GM12878 (cell line): Measurements from ENCODE around the gene RBM26. TPM values are rescaled to one million over a fixed set of nuclear protein-coding genes. Genes with fewer than 3 reads are reported as not detected.

ENCODE experiments used
- BCL3 ChIP-seq: IDR thresholded peaks from 2 replicates; pipeline ENCODE4 v1.6.1; 2011; ENCODE audit warnings: borderline replicate concordance, low read depth, mild to moderate bottlenecking, moderate library complexity, low read length; ENCODE audit not compliant: insufficient read depth, poor library complexity, severe bottlenecking
- CHD1 ChIP-seq: IDR thresholded peaks from 2 replicates; pipeline ENCODE4 v1.6.1; 2012; ENCODE audit warnings: low read depth, low read length, improper control_type of control experiment
- CREM ChIP-seq: IDR thresholded peaks from 2 replicates; pipeline ENCODE4 v1.6.1; 2014; ENCODE audit warnings: antibody characterized with exemption, low read depth
- EED ChIP-seq: sonication (generic); IDR thresholded peaks from 2 replicates; pipeline ENCODE4 v1.6.1; 2016; ENCODE audit warnings: antibody characterized with exemption, low read depth
- EP300 ChIP-seq, 2 experiments: fragments of 150-350 bp in 1 of 2; IDR thresholded peaks; 2 replicates each; pipeline ENCODE4 v1.6.1; 2011 to 2012; ENCODE audit warnings: low read depth in 2 of 2, low read length in 2 of 2, borderline replicate concordance in 1 of 2, improper control_type of control experiment in 1 of 2, inconsistent platforms in 1 of 2; ENCODE audit not compliant: control insufficient read depth in 1 of 2
- NFYB ChIP-seq: IDR thresholded peaks from 2 replicates; pipeline ENCODE4 v1.6.1; 2011; ENCODE audit warnings: low read depth, mild to moderate bottlenecking, low read length, improper control_type of control experiment, moderate library complexity; ENCODE audit not compliant: insufficient read depth
- SRF ChIP-seq, 2 experiments: IDR thresholded peaks; 2 replicates each; pipeline ENCODE4 v1.6.1; 2011; ENCODE audit warnings: low read depth in 2 of 2, low read length in 2 of 2, mild to moderate bottlenecking in 1 of 2, moderate library complexity in 1 of 2
- SUPT20H ChIP-seq: IDR thresholded peaks from 2 replicates; pipeline ENCODE4 v1.6.1; 2011; ENCODE audit warnings: low read depth, mild to moderate bottlenecking, low read length, moderate library complexity, borderline replicate concordance; ENCODE audit not compliant: control insufficient read depth
- TCF3 ChIP-seq: IDR thresholded peaks from 2 replicates; pipeline ENCODE4 v1.6.1; 2012; ENCODE audit warnings: low read depth, mild to moderate bottlenecking, low read length, borderline replicate concordance; ENCODE audit not compliant: insufficient read depth
- YY1 ChIP-seq: IDR thresholded peaks from 2 replicates; pipeline ENCODE4 v1.6.1; 2011; ENCODE audit warnings: low read depth, mild to moderate bottlenecking, low read length
- ZNF24 ChIP-seq: fragments of 450-650 bp; IDR thresholded peaks from 2 replicates; pipeline ENCODE4 v1.6.1; 2017; ENCODE audit warnings: antibody characterized with exemption, mild to moderate bottlenecking
- polyA plus RNA-seq, 11 experiments: library from polyadenylated mRNA; depleted of rRNA in 4 of 11; unstranded in 6 of 11; stranded (reverse) in 5 of 11; fragments of >200 nt; fragmentation: Nextera tagmentation in 4 of 11; fragmentation: Illumina TruSeq in 1 of 11; extraction: Ambion mirVana in 4 of 11; extraction: Trizol in 1 of 11; gene quantifications; 1 replicate in 1 of 11; 2 replicates in 10 of 11; pipeline versions ENCODE4 v1.2.1 to v1.2.3, GENCODE V29; 2011 to 2016; ENCODE audit warnings: inconsistent platforms in 2 of 11, missing spikeins in 2 of 11, low read depth in 1 of 11
- total RNA-seq, 4 experiments: library from RNA; depleted of rRNA in 3 of 4; stranded (reverse); fragments of >200 nt in 3 of 4; fragmentation: Illumina TruSeq in 1 of 4; extraction: Trizol in 1 of 4; gene quantifications; 2 replicates each; pipeline versions ENCODE4 v1.2.1 to v1.2.3, GENCODE V29; 2013 to 2021

RBM26 gene
- total and polyA plus RNA-seq, 10 of the 15 experiments (the other 5 are each of a cell fraction or from before 2014, with no cell fraction given): 17.6 to 71.3 (median 38.9) TPM

GRCh38 chr13:79385694-79386093, 20.4 kb downstream of the RBM26 start (continued):
- peak; percentile 68 to 81; a peak in 3 of 4 replicates for TF ChIP-seq EP300 (IDR thresholded peaks at IDR 0.05; ENCODE audit: borderline replicate concordance in 1 of 2, control insufficient read depth in 1 of 2, low read depth in 2 of 2, low read length in 2 of 2)
- TF ChIP-seq BCL3: peak; percentile 71
- TF ChIP-seq NFYB: no peak
- no peak for TF ChIP-seq SUPT20H
- TF ChIP-seq SRF (IDR thresholded peaks at IDR 0.05; ENCODE audit: low read depth in 2 of 2, low read length in 2 of 2): peak; percentile 79 to 96
- peak; percentile 94 for TF ChIP-seq EED
- TF ChIP-seq CREM: peak; percentile 71; the same call in 1 of the 2 replicates
- no peak for TF ChIP-seq CHD1
- 0 out of 2 replicates have a peak, but pooled peaks have one; percentile 17 for TF ChIP-seq TCF3
- TF ChIP-seq YY1: peak; percentile 76
- peak; percentile 95 for TF ChIP-seq ZNF24
